ENCODE measurements around the gene KNCN.

DNA sequence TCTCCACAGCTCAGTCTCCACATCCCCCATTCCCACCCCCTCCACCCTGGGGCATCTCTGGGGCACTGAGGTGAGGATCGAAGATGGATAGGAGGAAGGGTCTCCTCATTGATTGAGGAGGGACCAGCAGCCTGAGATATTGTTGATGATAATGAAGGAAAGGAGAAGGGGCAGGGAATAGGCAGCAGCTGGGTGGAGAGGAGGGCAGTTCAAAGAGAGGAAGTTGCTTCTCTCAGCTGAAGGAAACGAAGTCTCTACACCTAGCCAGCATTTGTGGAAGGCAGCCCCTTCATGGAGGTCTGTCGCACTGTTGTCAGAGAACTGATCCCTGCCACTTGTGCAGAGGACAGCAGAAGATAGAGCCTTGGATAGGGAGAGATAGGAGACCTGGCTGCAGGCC lies 5.7 kb downstream of the KNCN start:
- TF ChIP-seq, protein P1, sequence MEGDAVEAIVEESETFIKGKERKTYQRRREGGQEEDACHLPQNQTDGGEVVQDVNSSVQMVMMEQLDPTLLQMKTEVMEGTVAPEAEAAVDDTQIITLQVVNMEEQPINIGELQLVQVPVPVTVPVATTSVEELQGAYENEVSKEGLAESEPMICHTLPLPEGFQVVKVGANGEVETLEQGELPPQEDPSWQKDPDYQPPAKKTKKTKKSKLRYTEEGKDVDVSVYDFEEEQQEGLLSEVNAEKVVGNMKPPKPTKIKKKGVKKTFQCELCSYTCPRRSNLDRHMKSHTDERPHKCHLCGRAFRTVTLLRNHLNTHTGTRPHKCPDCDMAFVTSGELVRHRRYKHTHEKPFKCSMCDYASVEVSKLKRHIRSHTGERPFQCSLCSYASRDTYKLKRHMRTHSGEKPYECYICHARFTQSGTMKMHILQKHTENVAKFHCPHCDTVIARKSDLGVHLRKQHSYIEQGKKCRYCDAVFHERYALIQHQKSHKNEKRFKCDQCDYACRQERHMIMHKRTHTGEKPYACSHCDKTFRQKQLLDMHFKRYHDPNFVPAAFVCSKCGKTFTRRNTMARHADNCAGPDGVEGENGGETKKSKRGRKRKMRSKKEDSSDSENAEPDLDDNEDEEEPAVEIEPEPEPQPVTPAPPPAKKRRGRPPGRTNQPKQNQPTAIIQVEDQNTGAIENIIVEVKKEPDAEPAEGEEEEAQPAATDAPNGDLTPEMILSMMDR (IDR thresholded peaks at IDR 0.05; ENCODE audit: low read length): no peak
- no peak for TF ChIP-seq EZH2phosphoT487 (IDR thresholded peaks at IDR 0.05; ENCODE audit: low read length)
